NCI-H1092 treated with DMSO at 0.1 percent for 48 hours (cell line): ENCODE results near the gene GH1.
"Not testable (repeated sequence)": the region's sequence is repeated elsewhere in the genome, so short reads cannot be mapped to it uniquely, and the experiment has no call there.

Experiments
- DNase-seq: peaks from one replicate; lab custom pipeline; 2025; lab: John Stamatoyannopoulos, UW

GH1 gene

DNA sequence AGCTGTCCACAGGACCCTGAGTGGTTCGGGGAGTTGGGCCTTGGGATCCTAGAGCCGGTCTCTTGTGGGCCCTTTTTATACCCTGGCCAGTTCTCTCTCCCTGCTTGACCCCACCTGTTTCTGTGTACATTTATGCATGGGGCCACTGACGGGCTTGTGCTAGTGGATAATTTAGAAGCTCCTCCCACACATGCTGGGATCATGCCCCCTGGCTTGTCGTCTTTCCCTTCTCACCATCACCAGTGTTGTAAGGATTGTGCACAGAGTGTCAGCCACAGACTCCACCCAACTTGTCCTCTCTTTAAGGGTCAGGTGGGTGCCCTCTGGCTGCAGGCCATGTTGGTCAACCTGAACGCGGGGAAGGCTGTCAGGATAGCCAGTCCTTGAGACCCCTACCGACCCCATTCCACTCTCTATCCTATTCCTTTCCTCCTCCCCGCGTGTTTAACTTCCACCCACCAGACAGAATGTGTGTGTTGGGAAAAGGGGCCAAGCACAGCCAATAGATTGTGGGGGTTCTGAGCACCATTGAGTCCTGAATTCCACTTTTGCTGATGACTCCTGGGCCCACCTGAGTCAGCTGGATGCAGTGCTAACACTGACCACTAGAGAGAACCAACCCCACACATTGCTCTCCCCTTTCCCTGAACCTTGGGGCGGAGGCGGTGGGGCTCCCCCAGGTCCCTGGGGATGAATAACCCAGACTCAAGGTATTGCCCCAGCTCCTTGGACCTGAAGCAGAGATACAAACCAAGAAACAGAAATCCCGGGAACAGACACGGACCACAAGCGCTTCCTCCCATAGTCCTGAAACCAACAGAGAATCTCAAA, 21.9 kb downstream of the GH1 start, which contains the start of gene CSH1:
Gene CSH1, minus strand, starts transcription at position 51 of the 831 bp plus-strand sequence. CDS start 63 bp downstream, outside the sequence.
- not testable (repeated sequence) for DNase-seq

DNA sequence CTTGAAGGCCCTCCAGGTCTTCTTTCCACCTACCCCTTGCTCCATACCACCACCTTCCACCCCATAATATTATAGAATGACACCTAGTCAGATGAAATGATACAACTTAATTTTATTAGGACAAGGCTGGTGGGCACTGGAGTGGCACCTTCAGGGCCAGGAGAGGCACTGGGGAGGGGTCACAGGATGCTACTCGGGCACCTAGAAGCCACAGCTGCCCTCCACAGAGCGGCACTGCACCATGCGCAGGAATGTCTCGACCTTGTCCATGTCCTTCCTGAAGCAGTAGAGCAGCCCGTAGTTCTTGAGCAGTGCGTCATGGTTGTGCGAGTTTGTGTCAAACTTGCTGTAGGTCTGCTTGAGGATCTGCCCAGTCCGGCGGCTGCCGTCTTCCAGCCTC, 23.8 kb downstream of the GH1 start:
- not testable (repeated sequence) for DNase-seq

DNA sequence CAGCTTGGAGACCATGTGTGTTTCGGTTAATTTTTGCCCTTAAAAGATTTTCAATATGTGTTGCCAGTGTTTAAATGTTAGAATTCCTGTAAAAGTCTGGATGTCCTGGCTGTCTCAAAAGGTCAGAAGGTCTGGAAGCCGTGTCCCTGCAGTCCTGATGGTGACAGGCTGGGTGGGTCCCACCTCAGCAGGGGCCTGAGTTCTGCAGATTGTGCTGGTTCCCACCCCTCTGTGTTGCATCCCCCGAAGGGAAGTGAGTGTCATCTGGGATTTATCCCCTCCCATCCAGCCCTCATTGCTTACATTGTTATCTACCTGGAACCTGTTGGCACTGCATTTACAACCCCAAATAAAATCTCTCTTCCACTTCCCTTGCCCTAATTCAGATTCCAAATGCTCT, 24.6 kb downstream of the GH1 start:
- DNase-seq, result not testable (repeated sequence)

DNA sequence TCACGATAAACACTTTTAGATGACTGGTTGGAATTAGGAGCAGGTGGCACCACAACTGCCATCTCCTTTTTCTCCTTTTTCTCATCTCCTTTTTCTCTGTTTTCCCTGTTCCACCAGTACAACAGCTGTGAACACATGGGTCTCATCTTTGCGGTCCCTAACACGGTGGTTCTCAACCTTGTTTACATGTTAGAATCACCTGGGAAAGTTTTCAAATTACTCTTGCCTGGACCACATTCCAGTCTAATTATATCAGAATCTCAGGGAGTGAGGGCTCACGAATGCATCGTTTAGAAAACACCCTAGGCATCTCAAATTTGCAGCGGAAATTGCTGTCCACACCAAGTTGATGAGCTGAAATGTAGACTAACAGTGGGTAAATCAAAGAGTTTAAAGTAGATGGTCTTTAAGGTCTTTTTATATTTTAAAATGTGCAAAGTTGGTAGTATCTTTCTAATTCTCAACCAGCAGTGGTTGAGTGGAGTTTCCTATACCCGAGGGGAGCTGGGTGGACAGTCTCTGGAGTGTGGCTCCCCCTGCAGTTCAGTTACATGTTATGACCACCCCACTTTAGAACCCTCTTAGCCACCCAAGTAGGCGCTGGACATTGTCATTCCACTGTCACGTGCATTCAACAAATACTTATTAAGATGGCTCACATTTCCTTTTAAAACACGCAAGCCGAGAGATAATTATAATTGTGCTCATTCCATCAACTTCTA, 26.2 kb downstream of the GH1 start:
- DNase-seq, result not testable (repeated sequence)

DNA sequence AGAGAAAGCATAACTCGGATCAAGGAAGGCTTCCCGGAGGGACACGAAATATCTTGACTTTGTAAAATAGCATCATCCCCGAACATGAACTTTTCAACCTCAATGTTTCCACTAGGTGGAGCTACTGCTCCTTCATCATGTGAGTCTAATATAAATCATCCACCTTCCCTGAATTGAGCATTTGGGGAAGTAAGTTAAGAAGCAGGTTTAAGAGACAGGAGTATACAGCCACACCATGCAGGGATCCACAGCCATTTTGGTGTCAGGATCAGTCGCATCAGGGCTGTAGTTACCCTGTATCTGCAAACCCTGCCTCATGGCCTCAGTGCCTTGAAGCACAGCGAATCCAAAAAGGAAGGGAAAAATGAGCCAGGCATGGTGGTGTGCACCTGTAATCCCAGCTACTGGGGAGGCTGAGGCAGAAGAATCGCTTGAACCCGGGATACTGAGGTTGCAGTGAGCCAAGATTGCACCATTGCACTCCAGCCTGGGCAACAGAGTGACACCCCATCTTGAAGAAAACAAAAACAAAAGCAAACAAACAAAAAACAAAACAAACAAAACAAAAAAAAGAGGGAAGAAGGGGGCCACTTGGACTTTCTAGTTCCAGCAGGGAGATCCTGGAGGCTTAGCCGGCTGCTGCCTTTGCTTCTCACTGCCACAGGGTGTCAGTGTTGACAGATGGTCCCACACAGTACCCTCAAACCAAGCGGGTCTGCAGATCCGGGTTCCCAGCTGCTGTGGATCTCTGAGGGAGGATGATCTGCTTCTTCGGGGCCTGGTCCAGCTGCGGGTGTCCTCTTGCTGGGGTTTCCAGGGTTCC, 29.4 kb downstream of the GH1 start:
- not testable (repeated sequence) for DNase-seq

DNA sequence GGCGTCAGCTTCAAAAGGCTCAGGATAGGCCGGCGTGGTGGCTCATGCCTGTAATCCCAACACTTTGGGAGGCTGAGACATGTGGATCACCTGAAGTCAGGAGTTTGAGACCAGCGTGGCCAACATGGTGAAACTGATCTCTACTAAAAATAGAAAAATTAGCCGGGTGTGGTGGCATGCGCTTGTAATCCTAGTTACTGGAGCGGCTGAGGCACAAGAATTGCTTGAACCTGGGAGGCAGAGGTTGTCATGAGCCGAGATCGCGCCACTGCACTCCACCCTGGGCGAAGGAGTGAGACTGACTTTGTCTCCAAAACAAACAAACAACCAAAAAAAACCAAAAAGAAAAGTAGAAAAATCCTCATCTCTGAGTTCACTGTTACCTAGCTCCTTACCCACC, 33.5 kb downstream of the GH1 start:
- DNase-seq, result not testable (repeated sequence)

DNA sequence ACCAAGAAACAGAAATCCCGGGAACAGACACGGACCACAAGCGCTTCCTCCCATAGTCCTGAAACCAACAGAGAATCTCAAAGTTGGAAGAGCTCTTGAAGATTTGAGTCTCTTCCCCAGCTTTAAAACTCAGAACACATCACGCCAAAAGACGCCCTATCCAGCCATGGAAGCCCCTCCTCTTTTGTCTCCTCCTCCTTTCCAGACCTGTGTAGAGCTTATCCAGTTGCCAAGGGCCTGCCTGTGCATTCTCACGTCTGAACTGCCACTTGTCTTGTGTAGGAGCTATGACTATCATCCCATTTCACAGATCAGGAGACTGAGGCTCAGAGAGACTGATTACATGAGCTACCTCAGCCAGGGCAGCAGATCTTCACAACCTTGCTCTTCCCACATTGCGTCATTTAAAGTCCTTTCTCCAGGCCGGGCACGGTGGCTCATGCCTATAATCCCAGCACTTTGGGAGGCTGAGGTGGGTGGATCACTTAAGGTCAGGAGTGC, 36.0 kb downstream of the GH1 start:
- not testable (repeated sequence) for DNase-seq

DNA sequence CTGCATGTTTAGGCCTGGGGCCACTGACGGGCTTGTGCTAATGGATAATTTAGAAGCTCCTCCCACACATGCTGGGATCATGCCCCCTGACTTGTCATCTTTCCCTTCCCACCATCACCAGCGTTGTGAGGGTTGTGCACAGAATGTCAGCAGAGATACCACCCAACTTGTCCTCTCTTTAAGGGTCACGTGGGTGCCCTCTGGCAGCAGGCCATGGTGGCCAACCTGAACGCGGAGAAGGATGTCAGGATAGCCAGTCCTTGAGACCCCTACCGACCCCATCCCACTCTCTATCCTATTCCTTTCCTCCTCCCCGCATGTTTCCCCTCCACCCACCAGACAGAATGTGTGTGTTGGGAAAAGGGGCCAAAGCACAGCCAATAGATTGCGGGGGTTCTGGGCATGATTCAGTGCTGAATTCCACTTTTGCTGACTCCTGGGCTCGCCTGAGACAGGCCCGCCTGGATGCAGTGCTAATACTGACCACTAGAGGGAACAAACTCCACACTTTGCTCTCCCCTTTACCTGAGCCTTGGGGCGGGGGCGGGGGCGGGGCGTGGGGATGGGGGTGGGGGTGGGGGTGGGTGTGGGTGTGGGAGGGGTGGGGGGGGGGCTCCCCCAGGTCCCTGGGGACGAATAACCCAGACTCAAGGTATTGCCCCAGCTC, 36.6 kb downstream of the GH1 start, which contains the start of gene GH2:
Gene GH2, minus strand, starts transcription at position 10 of the 667 bp plus-strand sequence. CDS start 143 bp downstream, outside the sequence.
- no peak for DNase-seq

DNA sequence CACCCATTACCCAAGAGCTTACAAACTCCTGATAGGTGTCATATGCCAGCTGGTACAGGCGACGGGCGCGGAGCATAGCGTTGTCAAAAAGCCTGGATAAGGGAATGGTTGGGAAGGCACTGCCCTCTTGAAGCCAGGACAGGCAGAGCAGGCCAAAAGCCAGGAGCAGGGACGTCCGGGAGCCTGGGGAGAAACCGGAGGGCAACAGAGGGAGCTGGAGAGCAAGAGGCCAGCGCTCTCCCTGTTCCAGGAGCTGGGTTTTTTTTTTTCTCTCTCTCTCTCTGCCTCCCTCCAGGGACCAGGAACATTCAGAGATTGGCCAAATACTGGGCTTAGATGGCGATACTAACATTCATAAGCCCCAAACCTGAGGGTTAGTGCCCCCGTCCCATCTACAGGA, 37.3 kb downstream of the GH1 start:
- not testable (repeated sequence) for DNase-seq

DNA sequence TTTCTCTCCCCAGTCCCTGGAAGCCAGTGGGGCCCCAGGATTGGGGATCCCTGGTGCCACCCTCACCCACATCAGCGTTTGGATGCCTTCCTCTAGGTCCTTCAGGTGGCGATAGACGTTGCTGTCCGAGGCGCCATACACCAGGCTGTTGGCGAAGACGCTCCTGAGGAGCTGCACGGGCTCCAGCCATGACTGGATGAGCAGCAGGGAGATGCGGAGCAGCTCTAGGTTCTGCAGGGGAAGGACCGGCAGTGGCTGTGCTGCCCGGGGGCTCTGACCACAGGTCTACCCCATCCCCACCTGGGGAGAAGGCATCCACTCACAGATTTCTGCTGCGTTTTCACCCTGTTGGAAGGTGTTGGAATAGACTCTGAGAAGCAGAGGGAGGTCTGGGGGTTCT, 37.9 kb downstream of the GH1 start:
- DNase-seq, result no peak

DNA sequence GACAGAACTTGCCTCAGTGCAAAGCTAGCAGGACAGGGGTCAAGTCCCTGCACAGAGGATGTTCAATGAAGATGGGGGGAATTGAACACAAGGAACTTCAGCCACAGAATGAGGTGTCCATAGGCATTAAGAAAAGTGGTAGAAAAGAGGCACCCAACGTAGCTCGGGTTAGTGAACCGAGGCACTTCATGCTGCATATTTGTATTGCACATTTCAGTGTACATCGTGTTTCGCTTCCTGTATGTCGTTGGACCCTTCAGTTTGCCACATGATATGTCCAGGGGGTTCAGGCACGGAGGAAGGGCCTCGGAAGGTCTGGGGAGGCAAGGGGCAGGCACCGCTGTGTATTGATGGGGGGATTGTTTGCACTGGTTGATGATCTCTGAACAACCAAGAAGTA, 40.2 kb downstream of the GH1 start:
- not testable (repeated sequence) for DNase-seq

DNA sequence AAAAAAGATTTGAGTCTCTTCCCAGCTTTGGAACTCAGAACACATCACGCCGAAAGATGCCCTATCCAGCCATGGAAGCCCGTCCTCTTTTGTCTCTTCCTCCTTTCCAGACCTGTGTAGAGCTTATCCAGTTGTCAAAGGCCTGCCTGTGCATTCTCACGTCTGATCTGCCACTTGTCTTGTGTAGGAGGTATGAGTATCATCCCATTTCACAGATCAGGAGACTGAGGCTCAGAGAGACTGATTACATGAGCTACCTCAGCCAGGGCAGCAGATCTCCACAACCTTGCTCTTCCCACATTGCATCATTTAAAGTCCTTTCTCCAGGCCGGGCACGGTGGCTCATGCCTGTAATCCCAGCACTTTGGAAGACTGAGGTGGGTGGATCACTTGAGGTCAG, 43.9 kb downstream of the GH1 start:
- not testable (repeated sequence) for DNase-seq

DNA sequence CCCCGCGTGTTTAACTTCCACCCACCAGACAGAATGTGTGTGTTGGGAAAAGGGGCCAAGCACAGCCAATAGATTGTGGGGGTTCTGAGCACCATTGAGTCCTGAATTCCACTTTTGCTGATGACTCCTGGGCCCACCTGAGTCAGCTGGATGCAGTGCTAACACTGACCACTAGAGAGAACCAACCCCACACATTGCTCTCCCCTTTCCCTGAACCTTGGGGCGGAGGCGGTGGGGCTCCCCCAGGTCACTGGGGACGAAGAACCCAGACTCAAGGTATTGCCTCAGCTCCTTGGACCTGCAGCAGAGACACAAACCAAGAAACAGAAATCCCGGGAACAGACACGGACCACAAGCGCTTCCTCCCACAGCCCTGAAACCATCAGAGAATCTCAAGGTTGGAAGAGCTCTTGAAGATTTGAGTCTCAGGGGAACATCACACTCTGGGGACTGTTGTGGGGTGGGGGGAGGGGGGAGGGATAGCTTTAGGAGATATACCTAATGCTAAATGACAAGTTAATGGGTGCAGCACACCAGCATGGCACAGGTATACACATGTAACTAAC, 44.5 kb downstream of the GH1 start:
- not testable (repeated sequence) for DNase-seq

DNA sequence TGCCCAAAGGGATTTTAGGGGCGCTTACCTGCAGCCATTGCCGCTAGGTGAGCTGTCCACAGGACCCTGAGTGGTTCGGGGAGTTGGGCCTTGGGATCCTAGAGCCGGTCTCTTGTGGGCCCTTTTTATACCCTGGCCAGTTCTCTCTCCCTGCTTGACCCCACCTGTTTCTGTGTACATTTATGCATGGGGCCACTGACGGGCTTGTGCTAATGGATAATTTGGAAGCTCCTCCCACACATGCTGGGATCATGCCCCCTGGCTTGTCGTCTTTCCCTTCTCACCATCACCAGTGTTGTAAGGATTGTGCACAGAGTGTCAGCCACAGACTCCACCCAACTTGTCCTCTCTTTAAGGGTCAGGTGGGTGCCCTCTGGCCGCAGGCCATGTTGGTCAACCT, 45.1 kb downstream of the GH1 start, which contains the start of gene CSH2:
Gene CSH2, minus strand, starts transcription at position 101 of the 400 bp plus-strand sequence. Its CDS starts 63 bp downstream, at position 38.
- DNase-seq, result not testable (repeated sequence)

DNA sequence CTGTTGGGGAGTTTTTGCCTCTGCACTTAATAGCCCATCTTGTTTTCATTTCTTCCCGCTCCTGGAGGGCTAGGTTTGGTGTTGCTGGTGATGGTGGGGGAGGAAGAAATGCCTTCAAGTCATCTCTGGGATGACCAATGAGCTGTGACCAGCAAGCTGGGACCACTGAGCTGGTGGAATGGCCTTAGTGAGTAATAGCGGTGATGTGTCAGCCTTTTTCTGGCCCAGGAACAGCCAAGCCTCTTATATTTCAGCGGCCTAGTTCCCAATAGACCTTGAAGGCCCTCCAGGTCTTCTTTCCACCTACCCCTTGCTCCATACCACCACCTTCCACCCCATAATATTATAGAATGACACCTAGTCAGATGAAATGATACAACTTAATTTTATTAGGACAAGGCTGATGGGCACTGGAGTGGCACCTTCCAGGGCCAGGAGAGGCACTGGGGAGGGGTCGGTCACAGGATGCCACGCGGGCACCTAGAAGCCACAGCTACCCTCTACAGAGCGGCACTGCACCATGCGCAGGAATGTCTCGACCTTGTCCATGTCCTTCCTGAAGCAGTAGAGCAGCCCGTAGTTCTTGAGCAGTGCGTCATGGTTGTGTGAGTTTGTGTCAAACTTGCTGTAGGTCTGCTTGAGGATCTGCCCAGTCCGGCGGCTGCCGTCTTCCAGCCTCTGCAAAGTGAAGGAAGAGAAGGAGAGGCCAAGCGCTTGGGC, 46.8 kb downstream of the GH1 start:
- not testable (repeated sequence) for DNase-seq

DNA sequence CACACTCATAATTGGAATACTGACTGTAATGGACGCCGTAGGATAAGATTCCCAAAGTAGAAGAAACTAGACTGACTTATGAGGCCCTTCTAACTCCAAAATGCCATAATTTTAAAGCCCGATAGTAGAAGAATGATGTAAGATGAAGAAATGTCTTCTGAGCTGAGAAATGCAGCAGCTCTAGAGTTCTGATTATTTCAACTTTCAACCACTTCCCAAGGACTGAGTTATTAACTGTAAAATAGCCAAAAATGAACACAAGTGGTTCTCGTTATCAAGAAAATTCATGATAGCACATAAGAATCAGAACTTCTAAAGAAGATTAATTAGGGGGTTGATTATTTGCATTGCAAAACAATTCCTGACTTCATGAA, 48.4 kb downstream of the GH1 start:
- not testable (repeated sequence) for DNase-seq

DNA sequence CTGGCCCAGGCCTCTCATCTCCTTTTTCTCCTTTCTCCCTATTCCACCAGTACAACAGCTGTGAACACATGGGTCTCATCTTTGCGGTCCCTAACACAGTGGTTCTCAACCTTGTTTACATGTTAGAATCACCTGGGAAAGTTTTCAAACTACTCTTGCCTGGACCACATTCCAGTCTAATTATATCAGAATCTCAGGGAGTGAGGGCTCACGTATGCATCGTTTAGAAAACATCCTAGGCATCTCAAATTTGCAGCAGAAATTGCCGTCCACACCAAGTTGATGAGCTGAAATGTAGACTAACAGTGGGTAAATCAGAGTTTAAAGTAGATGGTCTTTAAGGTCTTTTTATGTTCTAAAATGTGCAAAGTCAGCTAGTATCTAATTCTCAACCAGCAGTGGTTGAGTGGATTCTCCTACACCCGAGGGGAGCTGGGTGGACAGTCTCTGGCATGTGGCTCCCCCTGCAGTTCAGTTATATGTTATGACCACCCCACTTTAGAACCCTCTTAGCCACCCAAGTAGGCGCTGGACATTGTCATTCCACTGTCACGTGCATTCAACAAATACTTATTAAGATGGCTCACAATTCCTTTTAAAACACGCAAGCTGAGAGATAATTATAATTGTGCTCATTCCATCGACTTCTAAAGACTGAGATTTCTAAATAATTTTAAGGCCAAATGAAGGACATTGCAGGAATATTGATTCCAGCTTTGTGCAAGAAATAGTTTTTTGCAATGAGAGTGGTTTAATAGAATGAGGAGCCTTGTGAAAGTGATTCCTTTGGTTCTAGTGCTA, 48.9 kb downstream of the GH1 start:
- not testable (repeated sequence) for DNase-seq
